SK-N-SH treated with all-trans-retinoic acid at 6 μM for 48 hours (cell line): ENCODE data around the gene PLPPR4.

Source experiments
- ATAC-seq: fragments of 200-7000 bp; cut with Tn5 transposase; 3 replicates; pipeline ENCODE4 v1.9.1; 2020; ENCODE audit warnings: mild to moderate bottlenecking, moderate library complexity
- ARNTL ChIP-seq: fragments of 450-650 bp; formaldehyde crosslinking; IDR thresholded peaks from 2 replicates; pipeline ENCODE4 v1.5.0; 2020; ENCODE audit warnings: low read depth, mild to moderate bottlenecking, moderate library complexity, borderline replicate concordance
- CSDC2 ChIP-seq: fragments of 250-450 bp; sonication (Bioruptor Pico); IDR thresholded peaks from 2 replicates; pipeline ENCODE4 v1.5.0; 2020; ENCODE audit warnings: mild to moderate bottlenecking, moderate library complexity
- ESRRG ChIP-seq: fragments of 250-450 bp; sonication (Bioruptor Pico); IDR thresholded peaks from 2 replicates; pipeline ENCODE4 v1.6.1; 2021; ENCODE audit warnings: mild to moderate bottlenecking
- GLIS3 ChIP-seq: fragments of 250-450 bp; sonication (Bioruptor Pico); IDR thresholded peaks from 2 replicates; pipeline ENCODE4 v1.5.0; 2020; ENCODE audit warnings: mild to moderate bottlenecking, moderate library complexity
- ISL1 ChIP-seq: fragments of 250-450 bp; sonication (Bioruptor Pico); IDR thresholded peaks from 2 replicates; pipeline ENCODE4 v2.1.2; 2022; ENCODE audit warnings: mild to moderate bottlenecking, moderate library complexity
- OSR1 ChIP-seq: fragments of 250-450 bp; sonication (Bioruptor Pico); IDR thresholded peaks from 2 replicates; pipeline ENCODE4 v1.8.0; 2022; ENCODE audit warnings: moderate library complexity, mild to moderate bottlenecking, inconsistent platforms
- PPARA ChIP-seq: fragments of 250-450 bp; sonication (Bioruptor Pico); IDR thresholded peaks from 2 replicates; pipeline ENCODE4 v1.5.0; 2020; ENCODE audit warnings: mild to moderate bottlenecking, borderline replicate concordance
- RARB ChIP-seq: fragments of 250-450 bp; sonication (Bioruptor Pico); IDR thresholded peaks from 2 replicates; pipeline ENCODE4 v1.8.0; 2021; ENCODE audit warnings: mild to moderate bottlenecking, moderate library complexity
- SNAI2 ChIP-seq: fragments of 250-450 bp; sonication (Bioruptor Pico); IDR thresholded peaks from 2 replicates; pipeline ENCODE4 v1.5.0; 2020; ENCODE audit warnings: mild to moderate bottlenecking, moderate library complexity
- TCF4 ChIP-seq: fragments of 250-450 bp; sonication (Bioruptor Pico); IDR thresholded peaks from 2 replicates; pipeline ENCODE4 v1.8.0; 2021; ENCODE audit warnings: mild to moderate bottlenecking, moderate library complexity, borderline replicate concordance
- TOX ChIP-seq: fragments of 250-450 bp; sonication (Bioruptor Pico); IDR thresholded peaks from 2 replicates; pipeline ENCODE4 v1.8.0; 2021; ENCODE audit warnings: mild to moderate bottlenecking, moderate library complexity, borderline replicate concordance
- ZC3H10 ChIP-seq: fragments of 250-450 bp; sonication (Bioruptor Pico); IDR thresholded peaks from 2 replicates; pipeline ENCODE4 v1.5.1; 2021; ENCODE audit warnings: mild to moderate bottlenecking, moderate library complexity
- ZFP3 ChIP-seq: fragments of 250-450 bp; sonication (Bioruptor Pico); IDR thresholded peaks from 2 replicates; pipeline ENCODE4 v1.5.0; 2020; ENCODE audit warnings: mild to moderate bottlenecking, moderate library complexity
- ZFP30 ChIP-seq: fragments of 450-650 bp; formaldehyde crosslinking; IDR thresholded peaks from 2 replicates; pipeline ENCODE4 v1.5.0; 2022; ENCODE audit warnings: mild to moderate bottlenecking, moderate library complexity
- ZNF565 ChIP-seq: fragments of 450-650 bp; formaldehyde crosslinking; conservative IDR thresholded peaks from 2 replicates; pipeline ENCODE4 v1.5.0; 2020; ENCODE audit warnings: low read depth, mild to moderate bottlenecking, moderate library complexity
- ZNF70 ChIP-seq: fragments of 450-650 bp; formaldehyde crosslinking; IDR thresholded peaks from 2 replicates; pipeline ENCODE4 v1.5.0; 2020; ENCODE audit warnings: mild to moderate bottlenecking, moderate library complexity
- ZNF8 ChIP-seq: fragments of 450-650 bp; formaldehyde crosslinking; IDR thresholded peaks from 2 replicates; pipeline ENCODE4 v1.5.0; 2020; ENCODE audit warnings: mild to moderate bottlenecking, moderate library complexity
- TF ChIP-seq, protein P1 (sequence below): fragments of 250-450 bp; sonication (Bioruptor Pico); IDR thresholded peaks from 2 replicates; pipeline ENCODE4 v1.5.1; 2020; ENCODE audit warnings: low read depth, mild to moderate bottlenecking, moderate library complexity
- TF ChIP-seq, protein P2 (sequence below): fragments of 250-450 bp; sonication (Bioruptor Pico); IDR thresholded peaks from 2 replicates; pipeline ENCODE4 v1.8.0; 2020; ENCODE audit warnings: mild to moderate bottlenecking, moderate library complexity, borderline replicate concordance
- TF ChIP-seq, protein P3 (sequence below): fragments of 250-450 bp; sonication (Bioruptor Pico); IDR thresholded peaks from 2 replicates; pipeline ENCODE4 v1.5.1; 2021; ENCODE audit warnings: mild to moderate bottlenecking, moderate library complexity
- TF ChIP-seq, protein P4 (sequence below): fragments of 250-450 bp; sonication (Bioruptor Pico); IDR thresholded peaks from 2 replicates; pipeline ENCODE4 v1.8.0; 2021; ENCODE audit warnings: low read depth, mild to moderate bottlenecking, moderate library complexity, borderline replicate concordance
- TF ChIP-seq, protein P5 (sequence below): fragments of 250-450 bp; sonication (Bioruptor Pico); IDR thresholded peaks from 2 replicates; pipeline ENCODE4 v1.5.0; 2020; ENCODE audit warnings: mild to moderate bottlenecking, moderate library complexity

PLPPR4 gene

DNA sequence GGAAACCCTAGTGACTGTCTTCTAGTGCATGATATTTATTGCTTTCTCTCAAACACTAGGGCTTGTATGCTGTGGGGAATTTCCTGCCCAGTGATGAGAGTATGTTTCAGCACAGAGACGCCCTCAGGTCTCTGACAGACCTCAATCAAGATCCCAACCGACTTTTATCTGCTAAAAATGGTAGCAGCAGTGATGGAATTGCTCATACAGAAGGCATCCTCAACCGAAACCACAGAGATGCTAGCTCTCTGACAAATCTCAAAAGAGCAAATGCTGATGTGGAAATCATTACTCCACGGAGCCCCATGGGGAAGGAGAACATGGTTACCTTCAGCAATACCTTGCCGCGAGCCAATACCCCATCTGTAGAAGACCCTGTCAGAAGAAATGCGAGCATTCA, 41.3 kb downstream of the PLPPR4 start:
- ATAC-seq, result no peak
- no peak for TF ChIP-seq ZNF8
- TF ChIP-seq SNAI2 (CRISPR knock-in tag), result no peak
- no peak for TF ChIP-seq ZFP3 (CRISPR knock-in tag)
- TF ChIP-seq, protein P1, sequence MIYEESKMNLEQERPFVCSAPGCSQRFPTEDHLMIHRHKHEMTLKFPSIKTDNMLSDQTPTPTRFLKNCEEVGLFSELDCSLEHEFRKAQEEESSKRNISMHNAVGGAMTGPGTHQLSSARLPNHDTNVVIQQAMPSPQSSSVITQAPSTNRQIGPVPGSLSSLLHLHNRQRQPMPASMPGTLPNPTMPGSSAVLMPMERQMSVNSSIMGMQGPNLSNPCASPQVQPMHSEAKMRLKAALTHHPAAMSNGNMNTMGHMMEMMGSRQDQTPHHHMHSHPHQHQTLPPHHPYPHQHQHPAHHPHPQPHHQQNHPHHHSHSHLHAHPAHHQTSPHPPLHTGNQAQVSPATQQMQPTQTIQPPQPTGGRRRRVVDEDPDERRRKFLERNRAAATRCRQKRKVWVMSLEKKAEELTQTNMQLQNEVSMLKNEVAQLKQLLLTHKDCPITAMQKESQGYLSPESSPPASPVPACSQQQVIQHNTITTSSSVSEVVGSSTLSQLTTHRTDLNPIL (CRISPR knock-in tag), result no peak
- TF ChIP-seq ZNF70, result no peak
- no peak for TF ChIP-seq OSR1 (CRISPR knock-in tag)
- no peak for TF ChIP-seq ARNTL (CRISPR knock-in tag)
- no peak for TF ChIP-seq ESRRG (CRISPR knock-in tag)
- TF ChIP-seq, protein P2, sequence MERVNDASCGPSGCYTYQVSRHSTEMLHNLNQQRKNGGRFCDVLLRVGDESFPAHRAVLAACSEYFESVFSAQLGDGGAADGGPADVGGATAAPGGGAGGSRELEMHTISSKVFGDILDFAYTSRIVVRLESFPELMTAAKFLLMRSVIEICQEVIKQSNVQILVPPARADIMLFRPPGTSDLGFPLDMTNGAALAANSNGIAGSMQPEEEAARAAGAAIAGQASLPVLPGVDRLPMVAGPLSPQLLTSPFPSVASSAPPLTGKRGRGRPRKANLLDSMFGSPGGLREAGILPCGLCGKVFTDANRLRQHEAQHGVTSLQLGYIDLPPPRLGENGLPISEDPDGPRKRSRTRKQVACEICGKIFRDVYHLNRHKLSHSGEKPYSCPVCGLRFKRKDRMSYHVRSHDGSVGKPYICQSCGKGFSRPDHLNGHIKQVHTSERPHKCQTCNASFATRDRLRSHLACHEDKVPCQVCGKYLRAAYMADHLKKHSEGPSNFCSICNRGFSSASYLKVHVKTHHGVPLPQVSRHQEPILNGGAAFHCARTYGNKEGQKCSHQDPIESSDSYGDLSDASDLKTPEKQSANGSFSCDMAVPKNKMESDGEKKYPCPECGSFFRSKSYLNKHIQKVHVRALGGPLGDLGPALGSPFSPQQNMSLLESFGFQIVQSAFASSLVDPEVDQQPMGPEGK (CRISPR knock-in tag), result no peak
- TF ChIP-seq RARB (CRISPR knock-in tag), result no peak
- no peak for TF ChIP-seq GLIS3 (CRISPR knock-in tag)
- TF ChIP-seq, protein P3, sequence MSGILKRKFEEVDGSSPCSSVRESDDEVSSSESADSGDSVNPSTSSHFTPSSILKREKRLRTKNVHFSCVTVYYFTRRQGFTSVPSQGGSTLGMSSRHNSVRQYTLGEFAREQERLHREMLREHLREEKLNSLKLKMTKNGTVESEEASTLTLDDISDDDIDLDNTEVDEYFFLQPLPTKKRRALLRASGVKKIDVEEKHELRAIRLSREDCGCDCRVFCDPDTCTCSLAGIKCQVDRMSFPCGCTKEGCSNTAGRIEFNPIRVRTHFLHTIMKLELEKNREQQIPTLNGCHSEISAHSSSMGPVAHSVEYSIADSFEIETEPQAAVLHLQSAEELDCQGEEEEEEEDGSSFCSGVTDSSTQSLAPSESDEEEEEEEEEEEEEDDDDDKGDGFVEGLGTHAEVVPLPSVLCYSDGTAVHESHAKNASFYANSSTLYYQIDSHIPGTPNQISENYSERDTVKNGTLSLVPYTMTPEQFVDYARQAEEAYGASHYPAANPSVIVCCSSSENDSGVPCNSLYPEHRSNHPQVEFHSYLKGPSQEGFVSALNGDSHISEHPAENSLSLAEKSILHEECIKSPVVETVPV (CRISPR knock-in tag), result no peak
- TF ChIP-seq TOX (CRISPR knock-in tag), result no peak
- TF ChIP-seq ZC3H10 (CRISPR knock-in tag), result no peak
- no peak for TF ChIP-seq TCF4
- TF ChIP-seq, protein P4, sequence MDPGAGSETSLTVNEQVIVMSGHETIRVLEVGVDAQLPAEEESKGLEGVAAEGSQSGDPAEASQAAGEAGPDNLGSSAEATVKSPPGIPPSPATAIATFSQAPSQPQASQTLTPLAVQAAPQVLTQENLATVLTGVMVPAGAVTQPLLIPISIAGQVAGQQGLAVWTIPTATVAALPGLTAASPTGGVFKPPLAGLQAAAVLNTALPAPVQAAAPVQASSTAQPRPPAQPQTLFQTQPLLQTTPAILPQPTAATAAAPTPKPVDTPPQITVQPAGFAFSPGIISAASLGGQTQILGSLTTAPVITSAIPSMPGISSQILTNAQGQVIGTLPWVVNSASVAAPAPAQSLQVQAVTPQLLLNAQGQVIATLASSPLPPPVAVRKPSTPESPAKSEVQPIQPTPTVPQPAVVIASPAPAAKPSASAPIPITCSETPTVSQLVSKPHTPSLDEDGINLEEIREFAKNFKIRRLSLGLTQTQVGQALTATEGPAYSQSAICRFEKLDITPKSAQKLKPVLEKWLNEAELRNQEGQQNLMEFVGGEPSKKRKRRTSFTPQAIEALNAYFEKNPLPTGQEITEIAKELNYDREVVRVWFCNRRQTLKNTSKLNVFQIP, result no peak
- no peak for TF ChIP-seq CSDC2 (CRISPR knock-in tag)
- TF ChIP-seq, protein P5, sequence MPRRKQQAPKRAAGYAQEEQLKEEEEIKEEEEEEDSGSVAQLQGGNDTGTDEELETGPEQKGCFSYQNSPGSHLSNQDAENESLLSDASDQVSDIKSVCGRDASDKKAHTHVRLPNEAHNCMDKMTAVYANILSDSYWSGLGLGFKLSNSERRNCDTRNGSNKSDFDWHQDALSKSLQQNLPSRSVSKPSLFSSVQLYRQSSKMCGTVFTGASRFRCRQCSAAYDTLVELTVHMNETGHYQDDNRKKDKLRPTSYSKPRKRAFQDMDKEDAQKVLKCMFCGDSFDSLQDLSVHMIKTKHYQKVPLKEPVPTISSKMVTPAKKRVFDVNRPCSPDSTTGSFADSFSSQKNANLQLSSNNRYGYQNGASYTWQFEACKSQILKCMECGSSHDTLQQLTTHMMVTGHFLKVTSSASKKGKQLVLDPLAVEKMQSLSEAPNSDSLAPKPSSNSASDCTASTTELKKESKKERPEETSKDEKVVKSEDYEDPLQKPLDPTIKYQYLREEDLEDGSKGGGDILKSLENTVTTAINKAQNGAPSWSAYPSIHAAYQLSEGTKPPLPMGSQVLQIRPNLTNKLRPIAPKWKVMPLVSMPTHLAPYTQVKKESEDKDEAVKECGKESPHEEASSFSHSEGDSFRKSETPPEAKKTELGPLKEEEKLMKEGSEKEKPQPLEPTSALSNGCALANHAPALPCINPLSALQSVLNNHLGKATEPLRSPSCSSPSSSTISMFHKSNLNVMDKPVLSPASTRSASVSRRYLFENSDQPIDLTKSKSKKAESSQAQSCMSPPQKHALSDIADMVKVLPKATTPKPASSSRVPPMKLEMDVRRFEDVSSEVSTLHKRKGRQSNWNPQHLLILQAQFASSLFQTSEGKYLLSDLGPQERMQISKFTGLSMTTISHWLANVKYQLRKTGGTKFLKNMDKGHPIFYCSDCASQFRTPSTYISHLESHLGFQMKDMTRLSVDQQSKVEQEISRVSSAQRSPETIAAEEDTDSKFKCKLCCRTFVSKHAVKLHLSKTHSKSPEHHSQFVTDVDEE, result no peak
- TF ChIP-seq, all 23 proteins: peak for 0

DNA sequence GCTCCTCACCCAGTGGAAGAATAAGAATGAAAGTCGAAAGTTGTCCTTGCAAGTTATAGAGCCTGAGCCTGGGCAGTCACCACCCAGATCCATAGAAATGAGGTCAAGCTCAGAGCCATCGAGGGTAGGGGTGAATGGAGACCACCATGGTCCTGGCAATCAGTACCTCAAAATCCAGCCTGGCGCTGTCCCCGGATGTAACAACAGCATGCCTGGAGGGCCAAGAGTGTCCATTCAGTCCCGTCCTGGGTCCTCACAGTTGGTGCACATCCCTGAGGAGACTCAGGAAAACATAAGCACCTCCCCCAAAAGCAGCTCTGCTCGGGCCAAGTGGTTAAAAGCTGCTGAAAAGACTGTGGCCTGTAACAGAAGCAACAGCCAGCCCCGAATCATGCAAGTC, 41.8 kb downstream of the PLPPR4 start:
- ATAC-seq, result no peak
- TF ChIP-seq ARNTL (CRISPR knock-in tag) (no peak), GLIS3 (CRISPR knock-in tag) (no peak), PPARA (CRISPR knock-in tag) (no peak), ZFP3 (CRISPR knock-in tag) (no peak), ZFP30 (no peak), ISL1 (CRISPR knock-in tag) (no peak), RARB (CRISPR knock-in tag) (no peak), ZNF565 (CRISPR knock-in tag) (no peak), ZNF8 (no peak)
- TF ChIP-seq, protein P3 (CRISPR knock-in tag), result no peak
- TF ChIP-seq, protein P1 (CRISPR knock-in tag), result no peak
- TF ChIP-seq, protein P5, result no peak
- TF ChIP-seq, protein P2 (CRISPR knock-in tag), result no peak
